HG03460 (cell line): Measurements from ENCODE around the gene PRLH.
"Not testable (repeated sequence)": the region's sequence is repeated elsewhere in the genome, so short reads cannot be mapped to it uniquely, and the experiment has no call there.

Source experiments
- ATAC-seq: cut with Tn5 transposase; IDR thresholded peaks from one replicate; pipeline ENCODE4 v1.9.1; 2021; ENCODE audit not compliant: unreplicated experiment

The PRLH gene

DNA sequence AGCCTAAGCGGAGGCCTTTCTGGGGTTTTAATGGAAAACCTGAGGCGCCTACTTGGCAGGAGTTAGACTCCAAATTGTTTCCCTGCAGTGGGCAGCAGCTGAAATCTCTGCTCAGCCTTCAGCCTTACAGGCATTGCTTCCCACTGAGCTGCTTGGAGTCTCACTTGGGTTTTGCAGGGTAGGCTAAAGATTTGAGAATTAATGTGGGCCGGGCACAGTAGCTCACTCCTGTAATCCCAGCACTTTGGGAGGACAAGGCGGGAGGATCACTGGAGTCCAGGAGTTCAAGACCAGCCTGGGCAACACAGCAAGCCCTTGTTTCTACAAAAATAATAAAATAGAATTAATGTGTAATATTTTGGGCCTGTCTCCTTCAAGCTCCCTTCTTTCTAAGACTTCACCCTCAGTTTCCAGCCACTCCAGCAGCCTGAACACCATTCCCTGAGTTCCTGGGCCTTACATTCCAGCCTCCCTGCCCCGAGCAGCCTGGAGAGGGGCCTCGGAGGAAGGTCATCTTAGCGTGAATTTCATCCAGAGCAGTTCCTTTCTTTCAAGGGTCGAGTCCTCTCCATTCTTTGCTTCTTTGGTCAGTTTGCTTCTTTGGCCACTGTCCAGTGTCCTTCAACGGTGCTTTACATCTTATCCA lies 33.2 kb downstream of the PRLH start:
- ATAC-seq, result no peak

DNA sequence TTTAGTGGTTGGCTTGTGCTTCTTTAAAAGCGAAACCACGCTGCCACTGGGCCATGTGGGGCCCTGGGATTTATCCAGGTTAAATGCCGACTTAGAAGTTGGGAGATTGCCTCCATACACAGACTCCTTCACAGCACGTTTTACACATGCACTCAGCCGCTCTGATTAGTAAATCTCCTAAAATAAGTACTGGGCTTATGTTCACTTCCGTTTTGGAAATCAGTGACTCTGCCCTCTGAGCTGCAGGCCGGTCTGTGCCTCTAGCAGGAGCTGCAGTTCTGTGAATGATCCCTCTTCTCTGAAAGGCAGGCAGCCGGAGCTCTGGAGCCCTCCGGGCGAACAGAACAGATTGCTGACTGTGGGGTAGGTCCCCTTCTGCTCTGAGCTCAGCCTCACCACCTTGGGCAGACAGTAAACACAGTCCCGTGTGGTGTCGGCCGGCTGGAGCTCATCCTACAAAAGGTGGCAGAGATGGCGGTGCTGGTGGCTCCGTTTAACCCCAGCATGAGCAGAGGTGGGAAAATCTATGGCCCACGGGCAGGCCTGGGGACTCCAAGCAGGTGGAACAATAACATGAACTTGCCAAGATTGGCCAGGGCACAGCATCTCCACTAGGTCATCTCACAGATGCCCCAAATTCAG lies 34.0 kb downstream of the PRLH start:
- no peak for ATAC-seq

DNA sequence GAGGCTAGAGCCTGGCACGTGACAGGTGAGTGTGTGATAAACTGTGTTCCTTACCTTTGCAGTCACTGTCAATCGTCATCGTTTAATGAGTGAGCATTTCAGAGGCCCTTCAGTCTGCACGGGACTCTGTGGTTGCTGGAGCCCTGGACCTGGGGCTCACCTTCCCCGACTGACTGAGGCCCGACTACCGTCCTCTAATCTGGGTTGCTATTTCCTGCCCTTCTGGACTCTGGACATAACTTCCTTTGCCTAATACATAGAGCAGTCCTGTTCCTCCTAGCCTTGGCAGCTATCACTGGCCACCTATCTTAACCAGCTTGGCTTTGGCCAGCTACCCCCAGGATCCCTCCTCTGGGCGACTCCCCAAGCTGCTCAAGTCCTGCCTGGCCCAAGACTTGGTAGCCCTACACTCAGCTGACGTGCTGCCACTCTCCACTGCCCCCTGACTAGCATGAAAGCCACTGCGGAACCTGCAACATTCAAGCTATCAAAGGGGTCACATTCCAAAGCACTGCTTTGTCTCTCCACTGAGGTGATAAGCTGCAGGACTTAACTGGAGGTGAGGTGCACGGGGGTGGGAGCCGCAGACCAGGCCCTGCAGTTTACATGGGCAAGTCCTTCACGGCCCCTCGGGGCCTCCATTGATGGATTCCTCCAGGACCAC lies 35.2 kb downstream of the PRLH start:
- ATAC-seq, result no peak

DNA sequence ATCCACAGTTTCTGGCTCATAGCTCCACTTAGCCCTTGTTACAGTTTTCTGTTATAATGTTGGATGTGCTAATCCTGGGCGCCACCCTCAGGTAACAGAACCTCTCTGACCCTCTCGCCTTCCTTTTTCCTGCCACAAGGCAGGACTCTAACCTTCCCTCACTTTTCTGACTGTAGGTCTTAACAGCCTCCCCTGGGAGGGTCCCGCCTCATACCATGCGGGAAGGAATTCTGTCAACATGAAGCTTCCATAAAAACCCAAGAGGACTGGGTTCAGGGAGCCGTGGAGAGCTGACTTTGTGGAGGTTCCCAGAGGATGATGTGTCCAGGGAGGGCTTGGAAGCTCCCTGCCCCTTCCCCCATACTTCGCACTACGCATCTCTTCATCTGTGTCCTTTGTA lies 36.0 kb downstream of the PRLH start:
- no peak for ATAC-seq

DNA sequence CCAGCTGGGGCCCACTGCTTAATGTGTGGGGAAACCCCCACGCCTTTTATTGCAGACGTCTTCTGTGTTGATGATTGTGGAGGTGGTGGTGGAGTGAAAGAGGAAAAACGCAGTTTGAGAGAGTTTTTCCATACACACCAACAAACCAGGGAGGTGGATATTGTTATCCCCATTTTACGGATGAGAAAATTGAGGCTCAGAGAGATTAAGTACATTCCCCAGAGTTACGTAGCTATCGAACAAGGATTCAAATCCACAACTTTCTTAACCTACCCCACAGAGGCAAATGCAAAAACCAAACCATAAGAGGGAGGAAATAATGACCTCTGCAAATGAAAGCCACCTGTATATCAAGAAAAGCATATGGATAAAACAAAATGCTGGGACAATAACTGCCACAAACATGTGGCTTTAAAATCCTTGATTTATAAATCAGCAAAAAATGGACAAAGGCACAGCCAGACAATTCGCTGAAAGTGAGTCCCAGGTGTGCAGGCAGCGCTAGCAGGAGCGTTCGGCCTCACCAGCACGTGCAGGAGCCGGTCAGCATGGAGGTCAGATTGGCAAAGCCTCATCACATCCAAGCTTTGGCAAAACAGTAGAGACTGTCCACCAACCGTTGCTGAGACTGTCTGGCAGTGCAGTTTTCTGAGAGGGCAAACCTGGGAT lies 36.8 kb downstream of the PRLH start:
- ATAC-seq, result no peak

DNA sequence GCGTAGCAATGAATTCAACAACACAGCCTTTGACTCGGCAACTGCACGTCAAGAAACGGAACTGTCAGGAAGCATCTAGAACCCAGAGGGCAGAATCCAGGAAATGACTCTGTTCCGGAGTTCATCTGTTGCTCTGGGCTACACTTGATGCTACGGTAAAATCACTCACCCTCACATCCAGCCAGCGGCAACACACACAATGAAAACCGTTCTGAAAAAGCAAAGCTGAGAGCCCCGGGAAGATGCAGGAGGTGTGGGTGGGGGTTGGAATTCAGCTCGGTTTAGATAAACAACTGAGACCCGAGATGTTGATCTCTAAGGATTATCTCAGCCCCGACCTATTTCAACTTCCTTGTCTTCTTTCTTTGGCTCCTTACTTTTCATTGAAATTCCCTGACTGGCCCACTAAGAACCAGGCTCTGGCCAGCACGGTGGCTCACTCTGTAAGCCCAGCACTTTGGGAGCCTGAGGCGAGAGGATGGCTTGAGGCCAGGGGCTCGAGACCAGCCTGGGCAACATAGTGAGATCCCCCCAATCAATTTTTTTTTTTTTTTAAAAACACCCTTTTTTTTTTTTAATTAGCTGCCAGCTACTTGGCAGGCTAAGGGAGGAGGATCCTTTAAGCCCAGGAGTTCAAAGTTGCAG lies 37.5 kb downstream of the PRLH start:
- no peak for ATAC-seq

DNA sequence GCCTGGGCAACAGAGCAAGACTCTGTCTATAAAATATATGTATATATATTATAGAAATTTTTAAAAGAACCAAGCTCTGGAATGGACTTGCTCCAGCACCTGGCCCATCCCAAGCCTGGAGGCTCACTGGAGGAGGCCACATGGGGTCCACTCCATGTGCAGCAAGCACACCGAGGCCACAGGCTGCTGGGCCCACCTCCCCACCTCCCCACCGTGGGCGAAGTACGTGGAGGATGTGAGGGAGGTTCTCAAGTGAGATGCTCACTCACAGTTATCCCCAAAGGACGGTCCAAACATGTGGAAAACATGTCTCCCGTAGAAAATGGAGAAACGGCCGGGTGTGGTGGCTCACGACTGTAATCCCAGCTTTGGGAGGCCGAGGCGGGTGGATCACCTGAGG lies 38.0 kb downstream of the PRLH start:
- no peak for ATAC-seq

DNA sequence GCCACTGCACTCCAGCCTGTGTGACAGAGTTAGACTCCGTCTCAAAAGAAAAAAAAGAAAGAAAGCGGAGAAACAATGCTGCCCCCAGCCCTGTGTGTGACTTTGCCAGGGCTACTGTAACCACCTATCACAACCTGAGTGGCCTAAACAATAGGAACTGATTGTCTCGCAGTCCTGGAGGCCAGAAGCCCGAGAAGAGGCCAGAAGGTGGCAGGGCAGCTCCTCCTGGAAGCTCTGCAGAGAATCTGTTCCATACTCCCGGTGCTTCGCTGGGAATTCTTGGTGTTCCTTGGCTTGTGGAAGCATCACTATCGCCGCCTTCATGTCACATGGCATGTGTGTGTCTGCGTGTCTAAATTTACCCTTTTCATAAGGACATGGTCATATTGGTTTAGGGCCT lies 38.6 kb downstream of the PRLH start:
- no peak for ATAC-seq

DNA sequence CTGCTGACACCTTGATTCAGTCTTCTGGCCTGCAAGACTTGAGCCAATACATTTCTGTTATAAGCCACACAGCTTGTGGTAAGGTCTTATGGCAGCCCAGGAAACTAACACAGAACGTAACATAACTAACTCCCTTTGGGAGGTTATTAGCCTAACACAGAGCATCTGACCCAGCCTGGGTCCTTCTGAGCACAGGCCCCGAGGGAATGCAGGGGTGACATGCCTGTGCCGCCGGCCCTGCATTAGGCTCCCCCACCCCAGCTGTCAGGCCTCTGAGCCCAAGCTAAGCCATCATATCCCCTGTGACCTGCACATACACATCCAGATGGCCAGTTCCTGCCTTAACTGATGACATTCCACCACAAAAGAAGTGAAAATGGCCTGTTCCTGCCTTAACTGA lies 40.1 kb downstream of the PRLH start:
- not testable (repeated sequence) for ATAC-seq

DNA sequence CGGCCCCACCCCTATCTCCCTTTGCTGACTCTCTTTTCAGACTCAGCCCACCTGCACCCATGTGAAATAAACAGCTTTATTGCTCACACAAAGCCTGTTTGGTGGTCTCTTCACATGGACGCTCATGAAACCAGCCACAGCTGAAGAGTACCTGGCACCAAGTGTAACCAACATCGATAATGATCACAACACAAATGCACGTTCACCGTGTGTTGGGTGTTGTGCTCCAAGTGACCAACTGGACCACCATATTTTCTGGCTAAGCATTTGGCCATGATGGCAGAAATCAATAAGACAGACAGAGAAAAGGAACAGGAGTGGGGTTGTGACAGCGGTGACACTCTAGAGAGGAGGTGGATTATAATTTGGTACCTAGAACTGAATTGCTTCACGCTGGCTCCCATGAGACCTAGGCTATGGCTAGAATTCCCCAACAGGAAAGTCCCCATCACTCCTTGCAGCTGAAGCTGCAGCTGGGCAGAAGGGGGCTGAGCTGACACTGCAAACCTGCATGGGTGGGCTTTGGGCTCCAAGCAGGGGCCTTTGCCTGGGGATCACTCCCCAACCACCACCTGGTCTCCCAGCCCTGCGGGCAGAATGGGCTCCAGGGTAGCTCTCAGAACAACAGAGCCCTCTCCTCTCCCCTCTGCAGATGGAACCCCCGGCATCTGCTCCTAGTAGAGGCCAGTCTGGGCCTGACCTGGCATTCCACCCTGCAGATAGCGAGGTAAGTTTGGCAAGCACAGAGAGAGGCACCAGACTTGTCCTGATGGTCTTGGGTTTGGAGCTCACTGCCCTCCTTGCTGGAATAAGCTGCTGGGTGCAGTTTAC lies 46.4 kb downstream of the PRLH start:
- no peak for ATAC-seq

DNA sequence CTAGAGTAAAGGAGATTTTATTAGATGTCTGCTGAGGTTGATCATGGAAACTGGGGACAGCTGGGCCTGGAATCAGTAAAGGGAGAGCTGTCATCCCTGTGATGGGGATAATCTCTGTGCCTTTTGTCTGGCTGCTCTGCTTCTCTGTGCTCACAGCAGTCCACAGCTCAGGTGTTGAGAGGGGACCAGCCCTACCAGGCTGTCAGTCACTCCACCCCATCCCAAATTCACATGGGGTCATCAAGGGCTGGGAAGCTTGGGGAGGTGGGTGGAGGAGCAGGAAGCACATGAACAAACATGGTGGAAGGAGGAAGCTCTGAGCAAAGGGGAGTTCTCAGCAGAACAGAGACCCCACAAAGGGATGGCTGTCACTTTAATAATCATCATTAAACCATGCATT lies 47.3 kb downstream of the PRLH start:
- no peak for ATAC-seq

DNA sequence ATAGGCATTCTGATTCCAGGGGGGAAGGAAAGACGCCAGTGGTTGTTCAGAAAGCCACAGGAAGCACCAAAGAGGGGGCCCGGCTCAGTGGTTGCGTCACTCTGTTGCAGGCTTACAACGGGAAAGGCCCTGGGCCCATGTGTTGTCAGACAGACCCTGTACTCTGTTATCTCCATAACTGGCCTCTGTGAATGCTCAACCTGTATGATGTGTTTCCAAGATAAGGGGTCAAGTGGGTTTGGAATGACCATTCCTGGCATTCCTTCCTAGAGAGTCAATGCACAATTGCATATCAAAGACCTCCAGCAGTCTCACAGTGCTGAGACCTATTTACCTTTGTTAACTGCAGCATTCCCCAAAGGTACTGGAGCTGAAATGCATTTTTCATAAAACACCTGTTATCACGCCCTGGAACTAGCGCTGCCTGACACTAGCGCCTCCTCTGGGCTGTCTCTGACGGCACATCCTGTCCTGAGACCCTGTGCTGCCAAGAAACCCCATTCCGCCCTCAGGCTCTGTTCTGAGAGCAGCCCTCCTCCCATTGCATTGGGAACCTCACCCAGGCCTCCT lies 47.9 kb downstream of the PRLH start:
- no peak for ATAC-seq

DNA sequence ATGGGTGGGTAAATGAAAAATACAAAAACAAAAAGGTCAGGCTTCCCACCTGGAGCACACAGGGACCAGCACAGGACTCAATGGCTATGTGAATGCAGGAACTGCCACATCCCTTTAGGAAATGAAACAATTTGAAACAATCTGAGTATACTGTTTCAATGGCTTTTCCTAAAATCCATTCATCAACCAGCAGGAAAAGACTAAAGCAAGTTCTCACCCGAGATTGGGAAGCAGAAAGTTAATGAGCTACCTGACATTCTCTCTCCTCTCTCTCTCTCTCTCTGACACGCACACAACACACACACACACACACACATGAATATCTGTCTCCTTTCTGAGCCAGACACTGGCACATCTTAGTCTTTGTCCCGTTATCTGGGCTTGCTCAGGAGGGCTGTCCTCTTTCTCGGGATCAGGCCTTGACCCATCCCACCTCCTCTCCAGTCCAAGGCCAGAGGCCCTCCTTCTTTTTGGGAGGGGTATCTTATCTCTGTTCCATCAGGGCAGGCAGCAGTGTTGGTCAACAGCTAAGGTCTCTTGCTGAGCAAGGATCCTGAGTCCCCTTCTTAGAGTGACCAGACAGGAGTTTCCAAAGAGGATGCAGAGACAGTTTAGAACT lies 49.4 kb downstream of the PRLH start:
- no peak for ATAC-seq

DNA sequence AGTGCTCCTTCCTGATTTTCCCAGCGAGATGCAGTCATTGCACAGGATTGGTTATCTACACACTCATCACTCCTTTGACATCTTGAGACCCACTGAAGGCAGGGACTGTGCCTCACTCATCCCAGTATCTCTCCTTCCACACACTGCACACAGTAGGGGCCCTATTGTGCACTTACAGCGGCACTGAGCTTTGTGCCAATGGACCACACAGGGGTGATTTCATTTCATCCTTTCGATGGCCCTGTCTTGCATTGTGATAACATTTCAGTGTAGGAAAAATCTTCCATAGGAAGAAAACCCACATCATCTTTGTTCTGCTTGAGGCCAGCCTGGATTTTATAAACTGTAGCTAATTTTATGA lies 50.0 kb downstream of the PRLH start:
- no peak for ATAC-seq
